ENCODE results near the gene MVB12A. TPM values are rescaled to one million over a fixed set of nuclear protein-coding genes. Genes with fewer than 3 reads are reported as not detected.

MVB12A gene
- total RNA-seq, 1 donor from 2014 or later: 53.3 TPM

- no peak overlapping the region for H3K4me3 ChIP-seq
- DNase-seq (ENCODE audit: extremely low spot score in 2 of 2): no peak
- H3K36me3 ChIP-seq: no peaks in the 10 kb centered on the region
- peak overlapping the region; percentile 93 for H3K27ac ChIP-seq
- TF ChIP-seq CTCF (IDR thresholded peaks at IDR 0.05) (no peak), POLR2A (IDR thresholded peaks at IDR 0.05) (no peak)
- H3K4me1 ChIP-seq: peaks cover 26% of the 10 kb centered on the region
- intact Hi-C loops (cut with DNase I): no loop called here
- no peaks in the 10 kb centered on the region for H3K27me3 ChIP-seq
- H3K9me3 ChIP-seq: no peaks in the 10 kb centered on the region
Measured at GRCh38 chr19:17467471-17468301, 47.8 kb downstream of the MVB12A start.

GRCh38 chr19:17468302-17469091, 48.6 kb downstream of the MVB12A start:
- H3K4me3 ChIP-seq: peak overlapping the region; percentile 82 to 94
- TF ChIP-seq POLR2A (IDR thresholded peaks at IDR 0.05): no peak
- TF ChIP-seq POLR2AphosphoS5 (IDR thresholded peaks at IDR 0.05; ENCODE audit: insufficient read depth in 1 of 2, low read depth in 1 of 2): no peak
- no peak for TF ChIP-seq CTCF (IDR thresholded peaks at IDR 0.05)
- no peaks in the 10 kb centered on the region for H3K27me3 ChIP-seq
- intact Hi-C loops (cut with DNase I): no loop called here
- H3K27ac ChIP-seq: peak overlapping the region; percentile 93
- no peaks in the 10 kb centered on the region for H3K36me3 ChIP-seq
- DNase-seq (ENCODE audit: extremely low spot score in 2 of 2): peak in 1 of 2 donors; percentile 89
- no peaks in the 10 kb centered on the region for H3K9me3 ChIP-seq
- peaks cover 26% of the 10 kb centered on the region for H3K4me1 ChIP-seq

GRCh38 chr19:17469092-17469480, 49.2 kb downstream of the MVB12A start:
- Histone ChIP-seq H3K36me3 (no peaks in the 10 kb centered on the region), H3K27me3 (no peaks in the 10 kb centered on the region), H3K27ac (peak overlapping the region; percentile 93), H3K4me3 (peak overlapping the region; percentile 82 to 94), H3K9me3 (no peaks in the 10 kb centered on the region), H3K4me1 (peaks cover 26% of the 10 kb centered on the region)
- intact Hi-C loops (cut with DNase I): no loop called here
- TF ChIP-seq POLR2A (IDR thresholded peaks at IDR 0.05) (no peak), POLR2AphosphoS5 (IDR thresholded peaks at IDR 0.05; ENCODE audit: insufficient read depth in 1 of 2, low read depth in 1 of 2) (no peak), CTCF (IDR thresholded peaks at IDR 0.05) (no peak)
- no peak for DNase-seq (ENCODE audit: extremely low spot score in 2 of 2)

GRCh38 chr19:17469481-17470067, 49.7 kb downstream of the MVB12A start:
- peak in 1 of 2 donors; percentile 99 for DNase-seq (ENCODE audit: extremely low spot score in 2 of 2)
- intact Hi-C loops (cut with DNase I): no loop called here
- Histone ChIP-seq H3K27me3 (no peaks in the 10 kb centered on the region), H3K4me1 (peaks cover 26% of the 10 kb centered on the region), H3K9me3 (no peaks in the 10 kb centered on the region), H3K27ac (peak overlapping the region; percentile 93), H3K4me3 (peak overlapping the region; percentile 82 to 94), H3K36me3 (no peaks in the 10 kb centered on the region)
- TF ChIP-seq POLR2A (IDR thresholded peaks at IDR 0.05): no peak
- TF ChIP-seq POLR2AphosphoS5 (IDR thresholded peaks at IDR 0.05; ENCODE audit: insufficient read depth in 1 of 2, low read depth in 1 of 2): peak; percentile 55 to 70

GRCh38 chr19:17470068-17470841, 50.4 kb downstream of the MVB12A start, which contains the start of gene SLC27A1:
TSS of gene SLC27A1 (plus strand) at chr19:17470524. CDS start at chr19:17470541, 17 bp downstream.
- Histone ChIP-seq H3K9me3 (no peaks in the 10 kb centered on the region), H3K27ac (peak within 1 kb of the TSS; percentile 93), H3K27me3 (no peaks in the 10 kb centered on the region), H3K4me3 (peak within 1 kb of the TSS; percentile 82 to 94), H3K36me3 (no peaks in the 10 kb centered on the region), H3K4me1 (peaks cover 30% of the 10 kb centered on the region)
- peak in 1 of 2 donors; percentile 92 for DNase-seq (ENCODE audit: extremely low spot score in 2 of 2)
- intact Hi-C loops (cut with DNase I): no loop called here
- TF ChIP-seq CTCF (IDR thresholded peaks at IDR 0.05): no peak
- TF ChIP-seq POLR2AphosphoS5 (IDR thresholded peaks at IDR 0.05; ENCODE audit: insufficient read depth in 1 of 2, low read depth in 1 of 2): peak; percentile 51 to 62
- peak in 1 of 2 donors; percentile 33 for TF ChIP-seq POLR2A (IDR thresholded peaks at IDR 0.05)
